ENCODE data around the gene ABHD5.

DNA sequence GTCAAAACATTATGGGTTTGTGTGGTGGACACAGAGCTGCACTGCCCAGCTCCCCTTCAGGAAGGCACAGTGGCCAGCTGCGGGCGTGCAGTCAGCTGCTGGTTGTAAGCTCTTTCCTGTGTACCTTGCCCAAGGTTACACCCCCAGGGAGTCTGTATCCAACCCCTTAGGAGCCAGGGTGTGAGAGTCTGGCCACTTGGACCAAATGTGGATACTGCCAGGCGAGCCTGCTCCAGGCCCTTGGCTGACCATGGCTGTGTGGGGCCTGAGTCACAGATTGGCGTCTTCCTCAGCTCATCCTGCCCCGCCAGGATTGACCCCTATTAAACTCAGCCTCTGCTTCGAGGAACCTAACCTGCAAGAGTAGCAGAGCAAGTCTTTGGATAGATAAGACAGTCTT is 56.9 kb downstream of the ABHD5 start:
- TF ChIP-seq EZH2 (IDR thresholded peaks at IDR 0.05; ENCODE audit: low read length, unreplicated experiment) (no peak), EZH2phosphoT487 (IDR thresholded peaks at IDR 0.05; ENCODE audit: borderline replicate concordance, low read length) (no peak)
- TF ChIP-seq, protein P1, sequence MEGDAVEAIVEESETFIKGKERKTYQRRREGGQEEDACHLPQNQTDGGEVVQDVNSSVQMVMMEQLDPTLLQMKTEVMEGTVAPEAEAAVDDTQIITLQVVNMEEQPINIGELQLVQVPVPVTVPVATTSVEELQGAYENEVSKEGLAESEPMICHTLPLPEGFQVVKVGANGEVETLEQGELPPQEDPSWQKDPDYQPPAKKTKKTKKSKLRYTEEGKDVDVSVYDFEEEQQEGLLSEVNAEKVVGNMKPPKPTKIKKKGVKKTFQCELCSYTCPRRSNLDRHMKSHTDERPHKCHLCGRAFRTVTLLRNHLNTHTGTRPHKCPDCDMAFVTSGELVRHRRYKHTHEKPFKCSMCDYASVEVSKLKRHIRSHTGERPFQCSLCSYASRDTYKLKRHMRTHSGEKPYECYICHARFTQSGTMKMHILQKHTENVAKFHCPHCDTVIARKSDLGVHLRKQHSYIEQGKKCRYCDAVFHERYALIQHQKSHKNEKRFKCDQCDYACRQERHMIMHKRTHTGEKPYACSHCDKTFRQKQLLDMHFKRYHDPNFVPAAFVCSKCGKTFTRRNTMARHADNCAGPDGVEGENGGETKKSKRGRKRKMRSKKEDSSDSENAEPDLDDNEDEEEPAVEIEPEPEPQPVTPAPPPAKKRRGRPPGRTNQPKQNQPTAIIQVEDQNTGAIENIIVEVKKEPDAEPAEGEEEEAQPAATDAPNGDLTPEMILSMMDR (conservative IDR thresholded peaks at IDR 0.05; ENCODE audit: low read depth, low read length): no peak
